SU-DHL-6 (cell line): Measurements from ENCODE around the gene PHKA2.

Experiments
- EZH2phosphoT487 ChIP-seq: fragments of 200-600 bp; sonication (generic), shearing (Covaris generic); conservative IDR thresholded peaks from 2 replicates; pipeline ENCODE4 v1.6.1; 2018; ENCODE audit warnings: mild to moderate bottlenecking, antibody characterized with exemption, low read length, moderate library complexity, mixed read lengths
- TF ChIP-seq, protein P1 (sequence below): fragments of 200-600 bp; sonication (generic); IDR thresholded peaks from one replicate; pipeline ENCODE4 v1.5.1; 2017; ENCODE audit warnings: antibody characterized with exemption, mild to moderate bottlenecking, low read length, moderate library complexity; ENCODE audit not compliant: insufficient read depth, poor library complexity, severe bottlenecking

DNA sequence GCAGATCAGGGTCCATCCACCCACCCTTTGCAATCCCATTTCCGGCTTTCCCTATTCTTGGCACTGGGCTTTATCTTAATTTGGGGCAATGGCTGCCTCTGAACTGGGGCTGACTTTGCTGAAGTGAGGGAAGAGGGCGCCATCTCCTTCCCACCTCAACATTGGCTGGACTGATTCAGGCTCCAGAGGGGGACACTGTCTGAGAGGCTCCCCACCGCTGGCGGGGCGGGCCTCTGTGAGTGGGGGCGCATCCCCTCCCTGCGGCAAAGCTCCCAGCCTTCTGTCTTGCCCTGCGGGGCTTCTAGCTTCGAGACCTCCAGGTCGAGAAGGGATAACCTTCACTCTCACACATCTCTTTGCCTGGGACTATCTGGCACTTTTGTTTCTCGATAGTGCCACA lies 85.8 kb downstream of the PHKA2 start:
- TF ChIP-seq, protein P1, sequence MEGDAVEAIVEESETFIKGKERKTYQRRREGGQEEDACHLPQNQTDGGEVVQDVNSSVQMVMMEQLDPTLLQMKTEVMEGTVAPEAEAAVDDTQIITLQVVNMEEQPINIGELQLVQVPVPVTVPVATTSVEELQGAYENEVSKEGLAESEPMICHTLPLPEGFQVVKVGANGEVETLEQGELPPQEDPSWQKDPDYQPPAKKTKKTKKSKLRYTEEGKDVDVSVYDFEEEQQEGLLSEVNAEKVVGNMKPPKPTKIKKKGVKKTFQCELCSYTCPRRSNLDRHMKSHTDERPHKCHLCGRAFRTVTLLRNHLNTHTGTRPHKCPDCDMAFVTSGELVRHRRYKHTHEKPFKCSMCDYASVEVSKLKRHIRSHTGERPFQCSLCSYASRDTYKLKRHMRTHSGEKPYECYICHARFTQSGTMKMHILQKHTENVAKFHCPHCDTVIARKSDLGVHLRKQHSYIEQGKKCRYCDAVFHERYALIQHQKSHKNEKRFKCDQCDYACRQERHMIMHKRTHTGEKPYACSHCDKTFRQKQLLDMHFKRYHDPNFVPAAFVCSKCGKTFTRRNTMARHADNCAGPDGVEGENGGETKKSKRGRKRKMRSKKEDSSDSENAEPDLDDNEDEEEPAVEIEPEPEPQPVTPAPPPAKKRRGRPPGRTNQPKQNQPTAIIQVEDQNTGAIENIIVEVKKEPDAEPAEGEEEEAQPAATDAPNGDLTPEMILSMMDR = no peak
- TF ChIP-seq EZH2phosphoT487 = no peak
